HG03521 (cell line): ENCODE results near the gene CHRNA9.
A peak's percentile ranks its signal among the peaks of the same experiment; 100 is the strongest.
"Not testable (repeated sequence)": the region's sequence is repeated elsewhere in the genome, so short reads cannot be mapped to it uniquely, and the experiment has no call there.

Source experiments
- ATAC-seq: cut with Tn5 transposase; IDR thresholded peaks from one replicate; pipeline ENCODE4 v1.9.1; 2021; ENCODE audit warnings: mild to moderate bottlenecking, moderate library complexity; ENCODE audit not compliant: unreplicated experiment

Gene CHRNA9, protein sequence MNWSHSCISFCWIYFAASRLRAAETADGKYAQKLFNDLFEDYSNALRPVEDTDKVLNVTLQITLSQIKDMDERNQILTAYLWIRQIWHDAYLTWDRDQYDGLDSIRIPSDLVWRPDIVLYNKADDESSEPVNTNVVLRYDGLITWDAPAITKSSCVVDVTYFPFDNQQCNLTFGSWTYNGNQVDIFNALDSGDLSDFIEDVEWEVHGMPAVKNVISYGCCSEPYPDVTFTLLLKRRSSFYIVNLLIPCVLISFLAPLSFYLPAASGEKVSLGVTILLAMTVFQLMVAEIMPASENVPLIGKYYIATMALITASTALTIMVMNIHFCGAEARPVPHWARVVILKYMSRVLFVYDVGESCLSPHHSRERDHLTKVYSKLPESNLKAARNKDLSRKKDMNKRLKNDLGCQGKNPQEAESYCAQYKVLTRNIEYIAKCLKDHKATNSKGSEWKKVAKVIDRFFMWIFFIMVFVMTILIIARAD

GRCh38 chr4:40334591-40335524 is at the start of gene CHRNA9:
CHRNA9 (plus strand) TSS chr4:40335333; CDS start chr4:40335468, 135 bp downstream.
- ATAC-seq, result no peak

DNA sequence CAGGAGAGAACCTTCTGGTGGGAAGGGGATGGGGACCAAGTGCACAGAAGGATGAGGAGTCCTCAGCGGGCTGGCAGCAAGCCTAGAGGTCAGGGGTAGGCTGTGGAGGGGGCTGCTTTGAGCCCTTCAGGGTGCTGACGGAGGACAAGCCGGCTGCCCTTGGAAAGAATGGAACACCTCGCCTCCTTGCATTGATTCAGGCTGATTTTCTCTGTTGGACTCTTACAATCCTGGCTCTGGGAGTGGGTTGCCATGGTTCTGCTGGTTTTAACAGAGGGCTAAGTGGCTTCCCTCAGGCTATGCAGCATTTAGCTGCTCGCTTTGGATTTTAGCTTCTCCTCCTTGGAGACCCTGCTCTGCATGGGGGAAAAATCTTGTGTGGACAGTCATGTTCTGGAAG is 49.4 kb upstream of the CHRNA9 start:
- ATAC-seq, result no peak

- ATAC-seq, result no peak
Measured at GRCh38 chr4:40288566-40288965, 46.6 kb upstream of the CHRNA9 start.

DNA sequence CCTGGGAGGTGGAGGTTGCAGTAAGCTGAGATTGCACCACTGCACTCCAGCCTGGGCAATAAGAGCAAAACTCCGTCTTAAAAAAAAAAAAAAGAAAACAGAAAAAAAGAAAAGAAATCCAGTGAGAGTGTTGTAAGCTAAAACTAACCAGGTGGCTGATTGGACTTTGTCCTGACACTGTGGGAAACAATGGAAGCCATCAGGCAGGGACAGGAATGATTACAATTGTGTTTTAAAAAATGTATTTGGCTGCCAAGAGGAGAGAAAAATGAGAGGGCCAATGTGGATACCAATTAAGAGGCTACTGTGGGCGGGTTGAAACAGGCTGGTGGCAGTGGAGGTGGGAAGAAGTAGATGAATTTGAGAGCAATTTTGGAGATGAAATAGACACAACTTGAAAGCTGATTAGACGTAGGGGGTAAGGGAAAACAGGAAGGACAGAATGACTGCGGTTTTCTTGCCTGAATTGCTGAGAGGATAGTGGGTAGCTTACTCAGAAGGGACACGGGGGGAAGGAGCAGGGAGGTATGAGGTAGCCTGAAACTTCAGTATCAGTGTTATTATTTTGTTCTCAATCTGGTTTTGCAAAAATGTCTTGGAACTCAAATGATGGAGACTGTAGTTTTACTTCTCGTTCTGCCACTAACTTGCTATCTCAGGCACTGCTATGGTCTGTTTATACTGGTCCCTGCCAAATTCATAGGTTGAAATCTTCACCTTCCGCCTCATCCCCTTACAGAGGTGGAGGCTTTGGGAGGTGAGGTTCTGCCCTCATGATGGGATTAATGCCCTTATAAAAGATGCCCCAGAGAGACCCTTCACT is 45.6 kb upstream of the CHRNA9 start:
- no peak for ATAC-seq

DNA sequence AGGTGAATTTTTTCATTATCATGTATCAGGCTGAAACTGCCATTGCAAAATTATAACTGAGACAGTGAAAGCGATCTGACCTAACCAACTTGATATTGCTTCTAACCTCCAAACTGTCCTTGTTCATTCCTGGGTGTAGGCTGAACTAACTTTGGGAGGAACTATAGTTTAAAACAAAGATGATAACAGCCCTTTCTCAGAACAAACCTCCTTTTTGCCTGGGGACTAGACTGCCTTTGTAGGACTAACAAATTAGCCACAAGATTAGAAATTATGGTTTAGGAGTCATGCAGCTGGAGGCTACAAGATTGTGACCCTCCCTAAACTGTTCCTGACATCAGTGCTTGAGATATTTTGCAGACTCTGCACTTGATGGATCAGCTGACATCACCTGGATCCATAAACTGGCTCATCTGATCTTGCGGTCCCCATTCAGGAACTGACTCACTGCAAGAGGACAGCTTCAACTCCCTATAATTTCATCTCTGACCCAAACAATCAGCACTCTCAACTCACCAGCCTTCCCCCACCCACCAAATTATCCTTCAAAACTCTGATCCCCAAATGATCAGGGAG is 44.4 kb upstream of the CHRNA9 start:
- not testable (repeated sequence) for ATAC-seq

- ATAC-seq, result no peak
Measured at GRCh38 chr4:40292313-40292759, 42.8 kb upstream of the CHRNA9 start.

DNA sequence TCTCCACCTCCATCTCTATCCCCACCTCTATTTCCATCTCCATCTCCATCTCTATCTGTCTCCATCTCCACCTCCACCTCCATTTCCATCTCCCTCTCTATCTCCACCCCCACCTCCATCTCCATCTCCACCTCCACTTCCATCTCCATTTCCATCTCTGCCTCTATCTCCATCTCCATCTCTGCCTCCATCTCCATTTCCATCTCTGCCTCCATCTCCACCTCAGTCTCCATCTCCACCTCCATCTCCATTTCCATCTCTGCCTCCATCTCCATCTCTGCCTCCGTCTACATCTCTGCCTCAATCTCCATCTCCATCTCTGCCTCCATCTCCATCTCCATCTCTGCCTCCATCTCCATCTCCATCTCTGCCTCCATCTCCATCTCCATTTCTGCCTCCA is 40.8 kb upstream of the CHRNA9 start:
- no peak for ATAC-seq

- not testable (repeated sequence) for ATAC-seq
Measured at GRCh38 chr4:40295030-40295429, 40.1 kb upstream of the CHRNA9 start.

GRCh38 chr4:40295572-40295971 is 39.6 kb upstream of the CHRNA9 start:
- no peak for ATAC-seq

- no peak for ATAC-seq
Measured at GRCh38 chr4:40299126-40299525, 36.0 kb upstream of the CHRNA9 start.

DNA sequence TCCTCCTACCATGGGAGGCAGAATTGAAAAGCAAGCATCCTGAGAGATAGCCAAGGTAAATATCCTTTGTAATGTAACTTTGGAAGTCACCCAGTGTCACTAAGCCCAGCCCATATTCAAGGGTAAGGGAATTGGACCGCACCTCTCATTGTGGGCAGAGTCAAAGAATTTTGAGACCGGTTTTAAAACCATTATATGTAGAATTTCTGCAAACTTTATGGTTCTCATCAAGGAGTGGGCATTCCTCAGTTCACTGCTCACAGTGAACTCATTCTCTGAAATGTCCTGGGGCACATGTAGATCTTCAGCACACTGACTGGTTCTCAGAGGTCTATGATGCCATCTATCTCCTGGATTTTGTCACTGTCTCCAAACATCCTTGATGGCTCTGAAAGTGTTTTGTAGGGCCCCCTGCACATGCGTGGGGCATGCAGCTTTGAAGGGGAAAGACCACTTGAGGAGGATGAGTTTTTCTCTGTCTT is 35.3 kb upstream of the CHRNA9 start:
- ATAC-seq, result no peak

DNA sequence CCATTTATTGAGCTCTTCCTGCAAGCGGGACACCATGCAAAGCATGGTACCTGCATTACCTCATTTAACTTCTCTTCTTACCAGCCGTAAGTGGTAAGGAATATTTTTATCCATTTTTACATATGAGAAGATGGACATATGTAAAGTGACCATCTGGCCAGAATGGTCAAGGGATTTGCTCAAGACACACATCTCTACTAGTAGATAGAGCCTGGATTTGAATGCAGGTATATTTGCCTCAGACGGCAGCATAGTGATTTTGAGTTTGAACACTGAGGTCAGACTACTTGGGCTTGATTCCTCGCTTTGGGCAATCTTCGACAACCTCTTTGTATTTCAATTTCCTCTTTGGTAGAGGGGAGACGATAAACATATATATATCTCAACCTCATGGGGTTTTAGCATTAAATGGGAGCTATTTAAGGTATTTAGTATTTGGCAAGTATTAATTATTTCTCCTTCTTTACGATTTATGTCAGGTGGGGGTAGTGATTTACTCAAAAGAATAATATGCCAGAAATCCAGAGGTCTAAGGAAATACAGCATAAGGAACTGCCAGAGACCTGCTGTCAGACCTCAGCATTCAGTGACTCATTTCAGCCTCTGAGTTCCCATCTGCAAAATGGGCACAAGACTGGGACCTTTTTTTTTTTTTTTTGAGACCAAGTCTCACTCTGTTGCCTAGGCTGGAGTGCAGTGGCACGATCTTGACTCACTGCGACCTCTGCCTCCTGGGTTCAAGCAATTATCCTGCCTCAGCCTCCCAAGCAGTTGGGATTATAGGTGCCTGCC is 34.6 kb upstream of the CHRNA9 start:
- ATAC-seq, result no peak

DNA sequence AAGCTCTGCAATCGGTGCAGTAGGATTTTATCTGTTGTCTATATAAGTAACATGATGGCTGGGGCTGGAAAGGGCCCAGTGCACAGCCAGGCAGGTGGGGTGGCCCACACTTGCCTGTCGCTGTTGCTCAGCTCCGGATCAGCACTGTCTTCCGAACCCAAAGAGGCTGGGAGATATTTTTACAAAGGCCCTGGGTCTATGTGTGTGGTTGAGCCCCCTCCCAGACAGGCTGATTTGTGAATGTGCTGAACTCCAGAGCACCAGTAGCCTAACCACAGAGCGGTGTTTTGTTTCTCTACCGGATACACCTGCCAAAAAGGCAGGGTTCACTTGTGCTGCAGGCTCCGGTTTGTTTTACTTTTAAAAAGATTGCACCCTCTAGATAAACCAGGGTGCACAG is 33.5 kb upstream of the CHRNA9 start:
- peak; percentile 73 for ATAC-seq

DNA sequence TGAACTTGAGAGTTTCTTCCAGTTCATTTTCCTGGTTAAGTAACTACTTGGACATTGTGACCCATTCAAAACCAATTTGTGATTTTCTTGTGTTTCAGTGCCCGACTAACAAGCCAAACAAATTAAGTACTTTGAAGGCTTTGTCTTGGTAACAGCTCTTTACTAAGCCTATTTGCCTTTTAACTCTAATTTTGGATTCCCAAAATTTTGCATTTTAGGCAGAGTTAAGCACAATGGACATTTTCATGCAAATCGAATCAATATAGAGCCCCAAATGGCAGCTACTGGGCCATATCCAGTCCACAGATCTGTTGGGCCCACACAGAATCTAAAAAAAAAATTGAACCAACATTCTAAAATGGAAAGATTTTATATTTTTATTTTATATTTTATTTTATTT is 31.4 kb upstream of the CHRNA9 start:
- no peak for ATAC-seq

DNA sequence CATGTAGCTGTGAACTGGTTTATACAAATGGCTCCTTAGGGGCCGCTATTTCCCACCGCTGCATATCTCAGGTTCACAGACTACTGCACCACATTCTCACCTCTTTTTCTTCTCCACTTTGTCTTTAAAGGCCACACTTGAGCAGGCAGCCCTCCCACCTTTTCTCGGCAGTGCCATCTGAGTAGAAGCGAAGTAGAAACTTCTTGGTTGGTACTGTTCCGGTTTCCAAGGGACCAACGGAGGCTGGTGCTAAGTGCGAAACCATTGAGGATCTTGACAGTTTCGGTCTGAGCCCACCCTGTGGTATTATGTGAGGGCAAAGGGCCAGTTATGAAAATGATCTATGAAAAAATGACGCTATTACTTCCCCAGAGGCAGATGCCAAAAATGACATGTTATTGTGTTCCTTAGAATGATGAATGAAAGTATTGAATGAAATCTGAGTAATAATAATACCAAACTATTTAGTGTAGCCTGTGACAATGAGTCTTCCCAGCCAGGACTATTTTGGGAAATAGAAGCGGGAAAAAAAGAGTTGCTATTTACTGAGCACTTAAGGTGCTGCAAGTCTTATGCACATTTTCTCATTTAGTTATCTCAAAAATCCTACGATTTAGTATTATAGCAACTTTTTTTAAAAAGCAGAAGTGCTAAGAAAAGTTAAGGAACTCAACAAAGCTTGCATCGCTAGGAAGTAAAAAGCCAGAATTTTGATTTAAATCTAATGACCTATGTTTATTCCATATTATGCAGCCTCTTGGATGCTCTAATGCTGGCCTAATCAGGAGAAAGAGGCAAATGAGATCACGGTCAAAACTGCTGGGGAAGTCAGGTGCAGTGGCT is 29.6 kb upstream of the CHRNA9 start:
- peak; percentile 36 for ATAC-seq

- no peak for ATAC-seq
Measured at GRCh38 chr4:40306226-40306625, 28.9 kb upstream of the CHRNA9 start.

DNA sequence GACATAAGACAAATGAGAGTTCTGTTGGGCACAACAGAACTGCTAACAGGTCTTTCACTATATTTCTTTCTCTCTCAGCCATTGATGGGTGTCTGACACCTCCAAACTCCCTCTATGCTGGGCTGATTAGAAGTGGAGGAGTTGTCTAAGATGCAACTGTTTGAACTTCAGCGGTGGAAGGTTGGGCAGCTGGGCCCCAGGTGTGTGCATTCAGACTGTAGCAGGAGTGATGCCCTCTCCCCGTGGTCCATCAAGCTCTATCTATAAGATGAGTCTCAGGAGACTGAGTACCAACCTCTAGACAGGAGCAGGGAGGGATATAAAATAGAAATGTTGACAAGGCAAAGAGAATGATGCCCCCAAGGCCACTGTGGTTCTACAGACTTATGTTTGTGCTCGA is 28.2 kb upstream of the CHRNA9 start:
- no peak for ATAC-seq

GRCh38 chr4:40307627-40308497 is 27.3 kb upstream of the CHRNA9 start:
- ATAC-seq, result no peak
